Measurements from ENCODE around the gene PRDX5.
A peak's percentile ranks its signal among the peaks of the same experiment; 100 is the strongest.

PRDX5 gene

GRCh38 chr11:64290352-64291261, 27.3 kb upstream of the PRDX5 start:
- DNase-seq: no peak

GRCh38 chr11:64291262-64291751, 26.6 kb upstream of the PRDX5 start, which contains the start of gene KCNK4:
Gene KCNK4, plus strand, starts transcription at chr11:64291302. Its CDS starts 1,717 bp downstream, at chr11:64293019.
- DNase-seq: no peak

GRCh38 chr11:64291752-64292459, 26.0 kb upstream of the PRDX5 start:
- no peak for DNase-seq

- DNase-seq: no peak
Measured at GRCh38 chr11:64292460-64293254, 25.3 kb upstream of the PRDX5 start.

GRCh38 chr11:64294774-64295173, 23.1 kb upstream of the PRDX5 start:
- no peak for DNase-seq

GRCh38 chr11:64295760-64296159, 22.2 kb upstream of the PRDX5 start:
- no peak for DNase-seq

GRCh38 chr11:64296236-64296635, 21.7 kb upstream of the PRDX5 start:
- no peak for DNase-seq

- no peak for DNase-seq
Measured at GRCh38 chr11:64296830-64297698, 20.9 kb upstream of the PRDX5 start.

GRCh38 chr11:64297699-64298358, 20.1 kb upstream of the PRDX5 start:
- DNase-seq: no peak

- no peak for DNase-seq
Measured at GRCh38 chr11:64298966-64299846, 18.7 kb upstream of the PRDX5 start.

GRCh38 chr11:64299847-64300648, 17.9 kb upstream of the PRDX5 start, which contains the start of gene CATSPERZ:
Gene CATSPERZ, plus strand, starts transcription at chr11:64300358. Its CDS starts 53 bp downstream, at chr11:64300411.
- DNase-seq: peak; percentile 31

- no peak for DNase-seq
Measured at GRCh38 chr11:64303109-64304031, 14.6 kb upstream of the PRDX5 start.

- DNase-seq: no peak
Measured at GRCh38 chr11:64304032-64304315, 13.9 kb upstream of the PRDX5 start.

GRCh38 chr11:64304316-64305072, 13.4 kb upstream of the PRDX5 start:
- DNase-seq: peak; percentile 92

- DNase-seq: peak; percentile 98
Measured at GRCh38 chr11:64305075-64305690, 12.7 kb upstream of the PRDX5 start, which contains the start of gene ESRRA. Gene ESRRA, plus strand, starts transcription at chr11:64305524. Its CDS starts 1,656 bp downstream, at chr11:64307180.

- DNase-seq: peak; percentile 79
Measured at GRCh38 chr11:64305691-64306562, 12.0 kb upstream of the PRDX5 start.

Data from CD4-positive, alpha-beta T cell treated with Interleukin-17A for 1 hour (primary cell).